ENCODE data around the gene CYTH1. TPM values are rescaled to one million over a fixed set of nuclear protein-coding genes. Genes with fewer than 3 reads are reported as not detected.
A peak's percentile ranks its signal among the peaks of the same experiment; 100 is the strongest.

CYTH1 gene
- total RNA-seq, 2 experiments from 2014 or later, result 521 to 525 TPM

DNA sequence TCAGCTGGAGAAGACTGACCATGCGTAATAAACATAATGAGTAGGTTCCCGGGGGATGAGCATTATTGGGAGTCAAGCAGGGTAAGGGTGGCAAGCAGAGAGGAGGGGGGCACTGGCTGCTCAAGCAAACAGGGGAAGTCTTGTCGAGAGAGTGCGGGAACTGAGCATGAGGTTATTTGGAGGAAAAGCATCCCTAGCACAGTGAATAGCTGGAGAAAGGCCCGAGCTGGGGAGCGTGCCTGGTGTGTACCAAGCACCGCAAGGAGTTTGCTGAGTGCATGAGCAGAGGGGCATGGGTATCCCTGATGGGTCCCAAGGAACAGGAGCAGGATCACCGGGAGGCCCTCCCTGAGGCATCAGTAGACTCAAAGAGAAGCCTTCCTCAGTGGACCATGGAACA is 17.2 kb downstream of the CYTH1 start:
- intact Hi-C loops (cut with DNase I, micrococcal nuclease), result no loop called here
- peak overlapping the region; percentile 69 for H3K27ac Mint-ChIP-seq
- ChIA-PET CTCF (interaction anchor here (0.8 kb wide), 1 partner anchor 11 kb away, joined by 4 read pairs; no protein-coding TSS in a partner anchor), POLR2A (interaction anchor here (1.4 to 11.1 kb wide), 3 partner anchors 11 to 16 kb away, joined by 6 to 92 read pairs (median 13); no protein-coding TSS in a partner anchor)
- H3K4me1 Mint-ChIP-seq (ENCODE audit: low read depth), result peaks cover 37% of the 10 kb centered on the region
- H3K27me3 ChIP-seq (ENCODE audit: control insufficient read depth in 1 of 2, insufficient read depth in 2 of 2, low read length in 2 of 2), result no peaks in the 10 kb centered on the region
- H3K27me3 Mint-ChIP-seq, result no peaks in the 10 kb centered on the region
- no peak overlapping the region for H3K27ac ChIP-seq (ENCODE audit: low read depth in 1 of 2, low read length in 2 of 2)
- H3K4me3 Mint-ChIP-seq, result peak overlapping the region; percentile 66
- no peak for ATAC-seq (ENCODE audit: poor library complexity)
- no peak for DNase-seq
- peaks cover 20% of the 10 kb centered on the region for H3K36me3 Mint-ChIP-seq (ENCODE audit: low read depth)
- H3K9me3 Mint-ChIP-seq, result no peaks in the 10 kb centered on the region
- no peak overlapping the region for H3K4me3 ChIP-seq (ENCODE audit: low read length)
- H3K36me3 ChIP-seq (ENCODE audit: insufficient read depth, low read length), result peaks cover 29% of the 10 kb centered on the region
- H3K9me3 ChIP-seq (ENCODE audit: control insufficient read depth in 1 of 2, insufficient read depth in 1 of 2, low read length in 2 of 2), result no peaks in the 10 kb centered on the region
- peaks cover 93% of the 10 kb centered on the region for H3K4me1 ChIP-seq (ENCODE audit: insufficient read depth, low read length)
- TF ChIP-seq, protein P1, sequence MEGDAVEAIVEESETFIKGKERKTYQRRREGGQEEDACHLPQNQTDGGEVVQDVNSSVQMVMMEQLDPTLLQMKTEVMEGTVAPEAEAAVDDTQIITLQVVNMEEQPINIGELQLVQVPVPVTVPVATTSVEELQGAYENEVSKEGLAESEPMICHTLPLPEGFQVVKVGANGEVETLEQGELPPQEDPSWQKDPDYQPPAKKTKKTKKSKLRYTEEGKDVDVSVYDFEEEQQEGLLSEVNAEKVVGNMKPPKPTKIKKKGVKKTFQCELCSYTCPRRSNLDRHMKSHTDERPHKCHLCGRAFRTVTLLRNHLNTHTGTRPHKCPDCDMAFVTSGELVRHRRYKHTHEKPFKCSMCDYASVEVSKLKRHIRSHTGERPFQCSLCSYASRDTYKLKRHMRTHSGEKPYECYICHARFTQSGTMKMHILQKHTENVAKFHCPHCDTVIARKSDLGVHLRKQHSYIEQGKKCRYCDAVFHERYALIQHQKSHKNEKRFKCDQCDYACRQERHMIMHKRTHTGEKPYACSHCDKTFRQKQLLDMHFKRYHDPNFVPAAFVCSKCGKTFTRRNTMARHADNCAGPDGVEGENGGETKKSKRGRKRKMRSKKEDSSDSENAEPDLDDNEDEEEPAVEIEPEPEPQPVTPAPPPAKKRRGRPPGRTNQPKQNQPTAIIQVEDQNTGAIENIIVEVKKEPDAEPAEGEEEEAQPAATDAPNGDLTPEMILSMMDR (IDR thresholded peaks at IDR 0.05), result no peak

- ChIA-PET CTCF (interaction anchor here (0.9 to 1.0 kb wide), 2 partner anchors 17 to 29 kb away, joined by 3 to 4 read pairs; no protein-coding TSS in a partner anchor), POLR2A (interaction anchor here (1.4 to 11.1 kb wide), 3 partner anchors 7 to 17 kb away, joined by 5 to 106 read pairs (median 92); no protein-coding TSS in a partner anchor)
- H3K27me3 ChIP-seq (ENCODE audit: control insufficient read depth in 1 of 2, insufficient read depth in 2 of 2, low read length in 2 of 2), result no peaks in the 10 kb centered on the region
- TF ChIP-seq, protein P1 (IDR thresholded peaks at IDR 0.05), result no peak
- no peak for ATAC-seq (ENCODE audit: poor library complexity)
- no peak overlapping the region for H3K27ac ChIP-seq (ENCODE audit: low read depth in 1 of 2, low read length in 2 of 2)
- DNase-seq, result no peak
- no peaks in the 10 kb centered on the region for H3K9me3 ChIP-seq (ENCODE audit: control insufficient read depth in 1 of 2, insufficient read depth in 1 of 2, low read length in 2 of 2)
- H3K4me1 ChIP-seq (ENCODE audit: insufficient read depth, low read length), result peaks cover 92% of the 10 kb centered on the region
- H3K27ac Mint-ChIP-seq, result peak overlapping the region; percentile 69
- intact Hi-C loops (cut with DNase I, micrococcal nuclease), result no loop called here
- H3K27me3 Mint-ChIP-seq, result no peaks in the 10 kb centered on the region
- H3K36me3 ChIP-seq (ENCODE audit: insufficient read depth, low read length), result peaks cover 20% of the 10 kb centered on the region
- H3K36me3 Mint-ChIP-seq (ENCODE audit: low read depth), result peaks cover 32% of the 10 kb centered on the region
- H3K4me1 Mint-ChIP-seq (ENCODE audit: low read depth), result peaks cover 50% of the 10 kb centered on the region
- no peaks in the 10 kb centered on the region for H3K9me3 Mint-ChIP-seq
- H3K4me3 Mint-ChIP-seq, result peak overlapping the region; percentile 65
- no peak overlapping the region for H3K4me3 ChIP-seq (ENCODE audit: low read length)
Measured at GRCh38 chr17:78763561-78763960, 18.5 kb downstream of the CYTH1 start.

DNA sequence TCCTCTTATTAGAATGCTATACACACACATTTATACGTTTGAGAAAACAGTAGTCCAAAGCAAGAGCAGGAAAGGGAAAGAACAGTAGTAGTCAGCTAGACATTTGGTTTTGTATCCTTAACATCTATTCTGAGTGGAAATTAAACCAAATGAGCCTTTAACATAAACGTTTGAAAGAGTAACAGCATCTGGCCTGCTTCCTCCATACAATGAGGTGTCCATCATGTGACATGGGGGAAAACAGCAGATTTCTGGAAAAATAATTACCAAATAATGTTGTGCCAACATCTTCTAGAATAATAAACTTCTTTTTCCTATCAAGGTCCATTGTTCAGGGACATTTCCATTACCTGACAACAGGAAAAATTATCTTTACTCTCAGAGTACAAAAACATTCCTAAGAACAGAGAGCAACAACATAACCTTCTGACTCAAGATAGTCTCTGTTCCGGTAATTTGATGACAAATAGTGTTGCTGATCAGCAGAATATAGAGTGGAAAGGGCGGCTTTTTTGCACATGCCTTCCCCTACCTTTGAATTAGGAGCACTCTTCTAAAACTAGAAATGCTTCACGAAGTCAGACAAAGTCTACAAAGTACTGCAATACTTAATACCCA is 20.2 kb downstream of the CYTH1 start:
- H3K9me3 ChIP-seq (ENCODE audit: control insufficient read depth in 1 of 2, insufficient read depth in 1 of 2, low read length in 2 of 2), result no peaks in the 10 kb centered on the region
- ATAC-seq (ENCODE audit: poor library complexity) (no peak), DNase-seq (no peak)
- H3K27me3 Mint-ChIP-seq, result no peaks in the 10 kb centered on the region
- H3K4me3 ChIP-seq (ENCODE audit: low read length), result no peak overlapping the region
- H3K36me3 Mint-ChIP-seq (ENCODE audit: low read depth), result peaks cover 34% of the 10 kb centered on the region
- peaks cover 66% of the 10 kb centered on the region for H3K4me1 Mint-ChIP-seq (ENCODE audit: low read depth)
- ChIA-PET POLR2A (interaction anchor here (0.7 to 11.1 kb wide), 5 partner anchors 9 to 1839 kb away, joined by 3 to 106 read pairs (median 7); no protein-coding TSS in a partner anchor), CTCF (no interaction called here)
- TF ChIP-seq, protein P1 (IDR thresholded peaks at IDR 0.05), result no peak
- peak overlapping the region; percentile 75 for H3K4me3 Mint-ChIP-seq
- H3K9me3 Mint-ChIP-seq, result no peaks in the 10 kb centered on the region
- H3K27me3 ChIP-seq (ENCODE audit: control insufficient read depth in 1 of 2, insufficient read depth in 2 of 2, low read length in 2 of 2), result no peaks in the 10 kb centered on the region
- H3K4me1 ChIP-seq (ENCODE audit: insufficient read depth, low read length), result peaks cover 93% of the 10 kb centered on the region
- intact Hi-C loops (cut with DNase I, micrococcal nuclease), result loop anchor here in 1 of 2 experiments (2.0 kb wide), 1 partner anchor 17 kb away; no protein-coding TSS in a partner anchor
- peaks cover 17% of the 10 kb centered on the region for H3K36me3 ChIP-seq (ENCODE audit: insufficient read depth, low read length)
- H3K27ac Mint-ChIP-seq, result peak overlapping the region; percentile 69
- H3K27ac ChIP-seq (ENCODE audit: low read depth in 1 of 2, low read length in 2 of 2), result peak overlapping the region in 1 of 2 donors; percentile 48

All from CD4-positive, alpha-beta T cell (primary cell).